H1 (cell line): Measurements from ENCODE around the gene SYTL5. TPM values are rescaled to one million over a fixed set of nuclear protein-coding genes. Genes with fewer than 3 reads are reported as not detected.

ENCODE experiments used
- CTCF ChIA-PET: fragments of 300-600 bp; sonication (Branson Sonifier 250); formaldehyde crosslinking; loops from one replicate; lab custom pipeline; 2021; ENCODE audit not compliant: partially characterized antibody; lab: Charles Lee
- POLR2A ChIA-PET: fragments of 300-600 bp; sonication (Branson Sonifier 250); formaldehyde crosslinking; loops from one replicate; lab custom pipeline; 2021; ENCODE audit warnings: inconsistent platforms; ENCODE audit not compliant: partially characterized antibody; lab: Charles Lee
- DNase-seq, 2 experiments: peaks; one replicate each; pipeline versions ENCODE4 v3.0.0 to v3.0.0-alpha.2; 2010 to 2022; ENCODE audit warnings: low spot score in 2 of 2, low read depth in 1 of 2, mixed read lengths in 1 of 2
- FAIRE-seq: peaks from 2 replicates; lab custom pipeline; 2011; peaks lifted over from hg19 to GRCh38; lab: Jason Lieb, UNC
- H2AFZ ChIP-seq: 2 replicates; pipeline ENCODE4 v1.8.1; 2012; ENCODE audit warnings: low read length, inconsistent platforms
- H2AK5ac ChIP-seq: 2 replicates; pipeline ENCODE4 v1.6.1; 2013; ENCODE audit warnings: low read depth, low read length
- H2BK120ac ChIP-seq: replicated peaks from 2 replicates; pipeline ENCODE3; 2013; ENCODE audit warnings: low read depth, low read length, inconsistent platforms
- H2BK12ac ChIP-seq: 2 replicates; pipeline ENCODE4 v1.6.1; 2013; ENCODE audit warnings: low read depth, low read length
- H2BK15ac ChIP-seq: 2 replicates; pipeline ENCODE4 v1.6.1; 2013; ENCODE audit warnings: low read length
- H2BK20ac ChIP-seq: 2 replicates; pipeline ENCODE4 v1.6.1; 2013; ENCODE audit warnings: low read length
- H2BK5ac ChIP-seq: 2 replicates; pipeline ENCODE4 v1.6.1; 2013; ENCODE audit warnings: low read depth, low read length
- H3K14ac ChIP-seq: 2 replicates; pipeline ENCODE4 v1.6.1; 2013; ENCODE audit warnings: inconsistent platforms; ENCODE audit not compliant: insufficient read length
- H3K18ac ChIP-seq: 2 replicates; pipeline ENCODE4 v1.6.1; 2013; ENCODE audit warnings: low read length; ENCODE audit errors: extremely low read depth
- H3K23ac ChIP-seq: 2 replicates; pipeline ENCODE4 v1.6.1; 2013; ENCODE audit warnings: inconsistent platforms; ENCODE audit not compliant: insufficient read length
- H3K23me2 ChIP-seq: 2 replicates; pipeline ENCODE4 v1.6.1; 2013; ENCODE audit warnings: low read depth, low read length
- H3K27ac ChIP-seq: 2 replicates; pipeline ENCODE4 v1.6.1; 2011; ENCODE audit warnings: low read depth, low read length, inconsistent platforms
- H3K27me3 ChIP-seq, 4 experiments: replicated peaks in 1 of 4; 1 replicate in 1 of 4; 2 replicates in 3 of 4; pipeline versions ENCODE4 v1.6.1 to v1.8.1; 2011 to 2013; ENCODE audit warnings: low read length in 3 of 4, mild to moderate bottlenecking in 3 of 4, inconsistent platforms in 2 of 4, mixed read lengths in 2 of 4, moderate library complexity in 1 of 4; ENCODE audit not compliant: control insufficient read depth in 3 of 4, insufficient read depth in 3 of 4; ENCODE audit errors: extremely low read depth in 1 of 4
- H3K36me3 ChIP-seq, 4 experiments: 2 replicates each; pipeline versions ENCODE4 v1.6.1 to v1.8.1; 2011 to 2013; ENCODE audit warnings: mild to moderate bottlenecking in 4 of 4, low read length in 3 of 4, moderate library complexity in 2 of 4, control low read depth in 1 of 4, inconsistent platforms in 1 of 4; ENCODE audit not compliant: insufficient read depth in 4 of 4, control insufficient read depth in 2 of 4
- H3K4ac ChIP-seq: replicated peaks from 2 replicates; pipeline ENCODE3; 2013; ENCODE audit warnings: low read length, low read depth, mixed read lengths, inconsistent platforms; ENCODE audit not compliant: insufficient read length
- H3K4me1 ChIP-seq, 4 experiments: replicated peaks in 1 of 4; 1 replicate in 1 of 4; 2 replicates in 3 of 4; pipeline versions ENCODE4 v1.6.1 to v1.8.1; 2011 to 2013; ENCODE audit warnings: low read length in 3 of 4, inconsistent platforms in 2 of 4, mixed read lengths in 1 of 4; ENCODE audit not compliant: insufficient read depth in 4 of 4, control insufficient read depth in 3 of 4
- H3K4me2 ChIP-seq, 2 experiments: 2 replicates each; pipeline versions ENCODE4 v1.6.1 to v1.8.1; 2011 to 2013; ENCODE audit warnings: low read depth in 2 of 2, low read length in 2 of 2, control low read depth in 1 of 2, inconsistent platforms in 1 of 2, mild to moderate bottlenecking in 1 of 2; ENCODE audit not compliant: insufficient read depth in 1 of 2
- H3K4me3 ChIP-seq, 4 experiments: fragments of 200-600, 300-600 bp in 1 of 4; sonication (generic), shearing (Covaris generic), sonication (Bioruptor Twin) in 1 of 4; 2 replicates each; pipeline versions ENCODE4 v1.5.1 to v1.8.1; 2011 to 2016; ENCODE audit warnings: low read length in 4 of 4, low read depth in 3 of 4, control low read depth in 2 of 4, inconsistent platforms in 2 of 4, mild to moderate bottlenecking in 2 of 4, mixed read lengths in 1 of 4, moderate library complexity in 1 of 4; ENCODE audit not compliant: insufficient read depth in 2 of 4; ENCODE audit errors: extremely low read depth in 1 of 4
- H3K56ac ChIP-seq: replicated peaks from 2 replicates; pipeline ENCODE3; 2013; ENCODE audit warnings: low read depth, mild to moderate bottlenecking, mixed read lengths, low read length, inconsistent platforms; ENCODE audit not compliant: insufficient read length
- H3K79me1 ChIP-seq: 2 replicates; pipeline ENCODE4 v1.6.1; 2013; ENCODE audit warnings: low read depth, low read length, control low read depth
- H3K79me2 ChIP-seq, 2 experiments: 2 replicates each; pipeline versions ENCODE4 v1.6.1 to v1.8.1; 2012 to 2013; ENCODE audit warnings: low read length in 2 of 2, mild to moderate bottlenecking in 2 of 2, inconsistent platforms in 1 of 2; ENCODE audit not compliant: insufficient read depth in 2 of 2, control insufficient read depth in 1 of 2
- H3K9ac ChIP-seq, 4 experiments: replicated peaks in 1 of 4; 1 replicate in 1 of 4; 2 replicates in 3 of 4; pipeline versions ENCODE4 v1.6.1 to v1.8.1; 2011 to 2013; ENCODE audit warnings: low read depth in 3 of 4, low read length in 3 of 4, control low read depth in 2 of 4, mild to moderate bottlenecking in 2 of 4, moderate library complexity in 2 of 4, inconsistent platforms in 1 of 4; ENCODE audit errors: extremely low read depth in 1 of 4
- H3K9me3 ChIP-seq, 2 experiments: 2 replicates each; pipeline versions ENCODE4 v1.6.1 to v1.8.1; 2012 to 2013; ENCODE audit warnings: mild to moderate bottlenecking in 2 of 2, moderate library complexity in 2 of 2, control low read depth in 1 of 2, inconsistent platforms in 1 of 2, low read depth in 1 of 2, low read length in 1 of 2, mixed read lengths in 1 of 2; ENCODE audit not compliant: insufficient read depth in 2 of 2
- H4K20me1 ChIP-seq, 2 experiments: replicated peaks in 1 of 2; 2 replicates each; pipeline versions ENCODE3 to v1.8.1; 2011 to 2013; ENCODE audit warnings: inconsistent platforms in 2 of 2, low read length in 2 of 2, mild to moderate bottlenecking in 1 of 2; ENCODE audit not compliant: insufficient read depth in 2 of 2, control insufficient read depth in 1 of 2
- H4K5ac ChIP-seq: 2 replicates; pipeline ENCODE4 v1.6.1; 2013; ENCODE audit warnings: low read length, low read depth, mixed read lengths, inconsistent platforms; ENCODE audit not compliant: insufficient read length
- H4K8ac ChIP-seq: 2 replicates; pipeline ENCODE4 v1.8.0; 2013; ENCODE audit warnings: mild to moderate bottlenecking, moderate library complexity, low read length, inconsistent platforms; ENCODE audit not compliant: insufficient read depth; ENCODE audit errors: extremely low read depth
- H4K91ac ChIP-seq: replicated peaks from 2 replicates; pipeline ENCODE3; 2013; ENCODE audit warnings: low read length, mixed read lengths, inconsistent platforms; ENCODE audit not compliant: insufficient read length
- BRCA1 ChIP-seq: IDR thresholded peaks from 2 replicates; pipeline ENCODE4 v1.6.1; 2012; ENCODE audit warnings: low read depth, low read length, improper control_type of control experiment
- KDM1A ChIP-seq: fragments of 200-600, 300-600 bp; sonication (generic); IDR thresholded peaks from 2 replicates; pipeline ENCODE4 v1.7.1; 2016; ENCODE audit warnings: mild to moderate bottlenecking, low read length, borderline replicate concordance
- MAFK ChIP-seq: IDR thresholded peaks from 2 replicates; pipeline ENCODE4 v1.6.1; 2012; ENCODE audit warnings: low read depth, mild to moderate bottlenecking, improper control_type of control experiment, low read length
- RXRA ChIP-seq: IDR thresholded peaks from 2 replicates; pipeline ENCODE4 v1.6.1; 2011; ENCODE audit warnings: low read depth, mild to moderate bottlenecking, low read length, moderate library complexity; ENCODE audit not compliant: insufficient read depth
- WGBS, 2 experiments: shearing (Covaris generic) in 1 of 2; methylation state at CpG; one replicate each; pipeline versions ENCODE4 v1.1.6 to v1.1.7; 2013 to 2015; ENCODE audit warnings: low lambda C conversion rate in 2 of 2, mixed read lengths in 2 of 2, inconsistent platforms in 1 of 2, low coverage in 1 of 2, missing lambda C conversion rate in 1 of 2; ENCODE audit not compliant: insufficient replicate concordance in 2 of 2, insufficient coverage in 1 of 2, insufficient read length in 1 of 2; ENCODE audit errors: extremely low coverage in 1 of 2, missing lambda C conversion rate in 1 of 2; 5-methylcytosine and 5-hydroxymethylcytosine counted together
- polyA plus RNA-seq, 7 experiments: library from polyadenylated mRNA; depleted of rRNA in 3 of 7; stranded (reverse) in 5 of 7; unstranded in 2 of 7; fragments of >200 nt in 5 of 7; fragments of 200-250 nt in 2 of 7; gene quantifications; 1 replicate in 5 of 7; 2 replicates in 1 of 7; 4 replicates in 1 of 7; pipeline versions ENCODE4 v1.2.1 to v1.2.3, GENCODE V29; 2011 to 2013; ENCODE audit warnings: missing spikeins in 2 of 7, mixed read lengths in 2 of 7
- total RNA-seq: library from RNA; stranded (reverse); fragmentation: NEBNext Ultra II Directional; extraction: Animal tissue kit (Norgen Biotek cat#: 25700); gene quantifications from 2 replicates; pipeline ENCODE4 v1.2.1, GENCODE V29; 2021

SYTL5 gene
- total and polyA plus RNA-seq, 2 of the 8 experiments (the other 6 are each of a cell fraction or from before 2014, with no cell fraction given), result 0.15 to 0.52 TPM

- H4K5ac ChIP-seq, result no peak overlapping the region
- no peak overlapping the region for H3K18ac ChIP-seq
- no peak overlapping the region for H2BK15ac ChIP-seq
- no peaks in the 10 kb centered on the region for H3K36me3 ChIP-seq
- FAIRE-seq (no peak), DNase-seq (no peak)
- H3K79me2 ChIP-seq, result no peaks in the 10 kb centered on the region
- H4K20me1 ChIP-seq, result no peaks in the 10 kb centered on the region
- 80% methylated on average over 1 of the region's 1 CpG; no CpG with 5 or more reads in 1 of the 2 experiments for WGBS, 2 experiments
- no peak overlapping the region for H4K91ac ChIP-seq
- no peak overlapping the region for H2BK5ac ChIP-seq
- no peak overlapping the region for H4K8ac ChIP-seq
- no peak overlapping the region for H2AFZ ChIP-seq
- peaks cover 0 to 3% (median under 1%) of the 10 kb centered on the region in 4 experiments; a peak in 4 of 7 replicates for H3K4me1 ChIP-seq
- no peak overlapping the region for H2BK12ac ChIP-seq
- H3K14ac ChIP-seq, result no peak overlapping the region
- no peak overlapping the region for H2BK20ac ChIP-seq
- H3K79me1 ChIP-seq, result no peaks in the 10 kb centered on the region
- H2AK5ac ChIP-seq, result no peak overlapping the region
- H3K23ac ChIP-seq, result no peak overlapping the region
- no peak overlapping the region for H3K27ac ChIP-seq
- no peaks in the 10 kb centered on the region for H3K9me3 ChIP-seq
- H3K4me3 ChIP-seq, result no peak overlapping the region
- no peaks in the 10 kb centered on the region for H3K23me2 ChIP-seq
- no peak overlapping the region for H3K56ac ChIP-seq
- no peak overlapping the region for H2BK120ac ChIP-seq
- POLR2A ChIA-PET, result no interaction called here
- H3K4ac ChIP-seq, result no peak overlapping the region
- no peak overlapping the region for H3K9ac ChIP-seq
- CTCF ChIA-PET, result interaction anchor here (1.1 to 1.5 kb wide), 2 partner anchors 211 to 244 kb away, joined by 4 read pairs; no protein-coding TSS in a partner anchor
- no peak overlapping the region for H3K4me2 ChIP-seq
- H3K27me3 ChIP-seq, result no peaks in the 10 kb centered on the region
- TF ChIP-seq BRCA1 (no peak), RXRA (no peak), MAFK (no peak), KDM1A (no peak)
Measured at GRCh38 chrX:38170556-38170955, 164.2 kb downstream of the SYTL5 start.
